Measurements from ENCODE around the gene ATP6V0C. TPM values are rescaled to one million over a fixed set of nuclear protein-coding genes. Genes with fewer than 3 reads are reported as not detected.

Gene ATP6V0C
- total RNA-seq, 2 donors from 2014 or later: 114 to 164 TPM

GRCh38 chr16:2470234-2470601, 43.5 kb upstream of the ATP6V0C start:
- intact Hi-C loops (cut with DNase I): no loop called here
- Histone ChIP-seq H3K36me3 (no peaks in the 10 kb centered on the region), H3K4me3 (no peak overlapping the region), H3K27me3 (replicated peaks; ENCODE audit: insufficient read depth) (no peaks in the 10 kb centered on the region), H3K27ac (no peak overlapping the region), H3K4me1 (replicated peaks) (peaks cover 12% of the 10 kb centered on the region), H3K9me3 (no peaks in the 10 kb centered on the region)
- no peak for DNase-seq (ENCODE audit: low spot score)
- no peak for TF ChIP-seq POLR2A (IDR thresholded peaks at IDR 0.05)
- no peak for TF ChIP-seq CTCF (IDR thresholded peaks at IDR 0.05)
- no peak for TF ChIP-seq POLR2AphosphoS5 (IDR thresholded peaks at IDR 0.05)
- WGBS: 85% methylated on average over 6 of the region's 7 CpGs

- TF ChIP-seq CTCF (IDR thresholded peaks at IDR 0.05) (no peak), POLR2A (IDR thresholded peaks at IDR 0.05) (no peak), POLR2AphosphoS5 (IDR thresholded peaks at IDR 0.05) (no peak)
- Histone ChIP-seq H3K4me3 (no peak overlapping the region), H3K27me3 (replicated peaks; ENCODE audit: insufficient read depth) (no peaks in the 10 kb centered on the region), H3K36me3 (no peaks in the 10 kb centered on the region), H3K9me3 (no peaks in the 10 kb centered on the region), H3K4me1 (replicated peaks) (peaks cover 12% of the 10 kb centered on the region), H3K27ac (no peak overlapping the region)
- intact Hi-C loops (cut with DNase I): no loop called here
- 24% methylated on average over 9 of the region's 9 CpGs for WGBS
- DNase-seq (ENCODE audit: low spot score): no peak
Measured at GRCh38 chr16:2470603-2471015, 43.1 kb upstream of the ATP6V0C start.

- Histone ChIP-seq H3K4me3 (peak within 1 kb of the TSS; percentile 4 to 24), H3K9me3 (no peaks in the 10 kb centered on the region), H3K27me3 (replicated peaks; ENCODE audit: insufficient read depth) (no peaks in the 10 kb centered on the region), H3K4me1 (replicated peaks) (peaks cover 12% of the 10 kb centered on the region), H3K36me3 (no peaks in the 10 kb centered on the region), H3K27ac (no peak within 1 kb of the TSS)
- TF ChIP-seq POLR2AphosphoS5 (IDR thresholded peaks at IDR 0.05) (no peak), CTCF (IDR thresholded peaks at IDR 0.05) (no peak)
- DNase-seq (ENCODE audit: low spot score): no peak
- intact Hi-C loops (cut with DNase I): no loop called here
- 3% methylated on average over 19 of the region's 59 CpGs for WGBS
Measured at GRCh38 chr16:2471016-2471652, 42.6 kb upstream of the ATP6V0C start, which contains the start of gene NTN3. TSS of gene NTN3 (plus strand) at chr16:2471297. CDS start at chr16:2471702, 405 bp downstream.

GRCh38 chr16:2471653-2472487, 41.9 kb upstream of the ATP6V0C start:
- Histone ChIP-seq H3K4me3 (peak overlapping the region in 1 of 2 donors; percentile 24), H3K27ac (no peak overlapping the region), H3K27me3 (replicated peaks; ENCODE audit: insufficient read depth) (no peaks in the 10 kb centered on the region), H3K36me3 (no peaks in the 10 kb centered on the region), H3K9me3 (no peaks in the 10 kb centered on the region), H3K4me1 (replicated peaks) (peaks cover 12% of the 10 kb centered on the region)
- intact Hi-C loops (cut with DNase I): no loop called here
- 56% methylated on average over 44 of the region's 61 CpGs for WGBS
- no peak for DNase-seq (ENCODE audit: low spot score)
- TF ChIP-seq POLR2AphosphoS5 (IDR thresholded peaks at IDR 0.05) (no peak), POLR2A (IDR thresholded peaks at IDR 0.05) (no peak), CTCF (IDR thresholded peaks at IDR 0.05) (no peak)

Measured in prostate gland (tissue), 2 donors.